GM08714 (cell line): ENCODE data around the gene OR2D2.
"Not testable (repeated sequence)": the region's sequence is repeated elsewhere in the genome, so short reads cannot be mapped to it uniquely, and the experiment has no call there.

Experiments
- H3K4me3 ChIP-seq: fragments of 200-500 bp; sonication (Bioruptor generic); 2 replicates; pipeline ENCODE4 v1.5.1; 2014; ENCODE audit warnings: mild to moderate bottlenecking, low read length, inconsistent platforms
- ZNF274 ChIP-seq: IDR thresholded peaks from 2 replicates; pipeline ENCODE4 v1.6.1; 2012; ENCODE audit warnings: mild to moderate bottlenecking, low read depth, low read length

The OR2D2 gene

GRCh38 chr11:6892400-6892799, at the start of gene OR2D2:
OR2D2 (minus strand) TSS chr11:6892500; CDS start chr11:6892500, 0 bp downstream.
- no peak for TF ChIP-seq ZNF274

GRCh38 chr11:6941970-6942369, 49.7 kb upstream of the OR2D2 start:
- no peak overlapping the region for H3K4me3 ChIP-seq
- TF ChIP-seq ZNF274: no peak

More at GRCh38 chr11:6892400-6892799, at the start of gene OR2D2:
- no peak within 1 kb of the TSS for H3K4me3 ChIP-seq

- no peak for TF ChIP-seq ZNF274
- no peak overlapping the region for H3K4me3 ChIP-seq
These were observed 39.8 kb upstream of the OR2D2 start for GRCh38 chr11:6932145-6932544.

- H3K4me3 ChIP-seq: no peak overlapping the region
- no peak for TF ChIP-seq ZNF274
These were observed 38.9 kb upstream of the OR2D2 start for GRCh38 chr11:6931146-6931713.

GRCh38 chr11:6928916-6929315, 36.6 kb upstream of the OR2D2 start:
- H3K4me3 ChIP-seq: no peak overlapping the region
- TF ChIP-seq ZNF274: no peak

- no peak for TF ChIP-seq ZNF274
- peak overlapping the region; percentile 66 for H3K4me3 ChIP-seq
These were observed 34.8 kb upstream of the OR2D2 start for GRCh38 chr11:6927030-6927617.

GRCh38 chr11:6926208-6927029, 34.1 kb upstream of the OR2D2 start, which contains the start of gene ZNF215:
ZNF215 (plus strand) TSS chr11:6926426; CDS start chr11:6932273, 5,847 bp downstream.
- H3K4me3 ChIP-seq: peak within 1 kb of the TSS; percentile 66
- no peak for TF ChIP-seq ZNF274

- peak overlapping the region; percentile 66; the same call in 1 of the 2 replicates for H3K4me3 ChIP-seq
- no peak for TF ChIP-seq ZNF274
These were observed 33.4 kb upstream of the OR2D2 start for GRCh38 chr11:6925636-6926207.

- TF ChIP-seq ZNF274: no peak
- H3K4me3 ChIP-seq: no peak overlapping the region
These were observed 32.8 kb upstream of the OR2D2 start for GRCh38 chr11:6925007-6925577.

GRCh38 chr11:6920702-6921101, 28.4 kb upstream of the OR2D2 start, which contains the start of gene OR2D3:
OR2D3 (plus strand) TSS chr11:6921002; CDS start chr11:6921002, 0 bp downstream.
- H3K4me3 ChIP-seq: no peak within 1 kb of the TSS
- TF ChIP-seq ZNF274: no peak

GRCh38 chr11:6919698-6920097, 27.4 kb upstream of the OR2D2 start:
- no peak overlapping the region for H3K4me3 ChIP-seq

GRCh38 chr11:6911948-6912347, 19.6 kb upstream of the OR2D2 start:
- H3K4me3 ChIP-seq: no peak overlapping the region
- TF ChIP-seq ZNF274: no peak

More at GRCh38 chr11:6919698-6920097, 27.4 kb upstream of the OR2D2 start:
- no peak for TF ChIP-seq ZNF274

GRCh38 chr11:6911378-6911777, 19.1 kb upstream of the OR2D2 start:
- H3K4me3 ChIP-seq: no peak overlapping the region
- no peak for TF ChIP-seq ZNF274

GRCh38 chr11:6904804-6905203, 12.5 kb upstream of the OR2D2 start:
- H3K4me3 ChIP-seq: not testable (repeated sequence)

- no peak overlapping the region for H3K4me3 ChIP-seq
- TF ChIP-seq ZNF274: no peak
These were observed 8.2 kb upstream of the OR2D2 start for GRCh38 chr11:6900327-6900999.
